Activated CD4-positive, alpha-beta memory T cell treated with anti-CD3 and anti-CD28 coated beads for 36 hours (primary cell): ENCODE measurements around the gene ATP11C. TPM values are rescaled to one million over a fixed set of nuclear protein-coding genes. Genes with fewer than 3 reads are reported as not detected.
"Not testable (repeated sequence)": the region's sequence is repeated elsewhere in the genome, so short reads cannot be mapped to it uniquely, and the experiment has no call there.

Source experiments
- CTCF ChIA-PET: fragments of 350-600 bp; sonication (Branson Sonifier 250); formaldehyde crosslinking; loops from one replicate; lab custom pipeline; 2021; ENCODE audit warnings: antibody characterized with exemption, inconsistent platforms; lab: Charles Lee
- POLR2A ChIA-PET: fragments of 350-600 bp; sonication (Branson Sonifier 250); formaldehyde crosslinking; loops from one replicate; lab custom pipeline; 2021; ENCODE audit warnings: antibody characterized with exemption; lab: Charles Lee
- DNase-seq: peaks from one replicate; pipeline ENCODE4 v3.0.0-alpha.2; 2020
- H3K27ac Mint-ChIP-seq: one replicate; pipeline ENCODE4 v1.8.0; 2021; ENCODE audit warnings: mixed read lengths
- H3K27me3 Mint-ChIP-seq: one replicate; pipeline ENCODE4 v1.8.0; 2021; ENCODE audit warnings: mixed read lengths
- H3K36me3 Mint-ChIP-seq: one replicate; pipeline ENCODE4 v1.8.0; 2021; ENCODE audit warnings: mixed read lengths
- H3K4me1 Mint-ChIP-seq: one replicate; pipeline ENCODE4 v1.8.0; 2021; ENCODE audit warnings: low read depth, mixed read lengths
- H3K4me3 Mint-ChIP-seq: one replicate; pipeline ENCODE4 v1.8.0; 2021; ENCODE audit warnings: mild to moderate bottlenecking, mixed read lengths
- H3K9me3 Mint-ChIP-seq: one replicate; pipeline ENCODE4 v1.8.0; 2021; ENCODE audit warnings: mixed read lengths
- intact Hi-C: fragments of 100-400 bp; cut with micrococcal nuclease; formaldehyde crosslinking; loops from one replicate; pipeline ENCODE4 v1.15.1; 2023
- total RNA-seq, 2 experiments: library from RNA; stranded (reverse); gene quantifications; one replicate each; pipeline ENCODE4 v1.2.3, GENCODE V29; 2021

The ATP11C gene
- total RNA-seq, 2 experiments from 2014 or later, result 10.9 to 11.5 TPM

- intact Hi-C loops, result no loop called here
- peaks cover 5% of the 10 kb centered on the region for H3K4me1 Mint-ChIP-seq
- no peak overlapping the region for H3K27ac Mint-ChIP-seq
- peaks cover 6% of the 10 kb centered on the region for H3K36me3 Mint-ChIP-seq
- DNase-seq, result no peak
- POLR2A ChIA-PET, result no interaction called here
- H3K27me3 Mint-ChIP-seq, result no peaks in the 10 kb centered on the region
- H3K9me3 Mint-ChIP-seq, result peaks cover 10% of the 10 kb centered on the region
- H3K4me3 Mint-ChIP-seq, result no peak overlapping the region
- CTCF ChIA-PET, result no interaction called here
Observed at GRCh38 chrX:139842326-139843185, 90.3 kb downstream of the ATP11C start.

- H3K9me3 Mint-ChIP-seq, result peaks cover 10% of the 10 kb centered on the region
- intact Hi-C loops, DNase-seq, POLR2A ChIA-PET, H3K4me1 Mint-ChIP-seq, CTCF ChIA-PET, H3K27ac Mint-ChIP-seq, H3K36me3 Mint-ChIP-seq, H3K4me3 Mint-ChIP-seq, H3K27me3 Mint-ChIP-seq: not testable (repeated sequence)
Observed at GRCh38 chrX:139836335-139836734, 96.5 kb downstream of the ATP11C start.

GRCh38 chrX:139834879-139835278 is 98.0 kb downstream of the ATP11C start:
- H3K4me1 Mint-ChIP-seq, result peaks cover 11% of the 10 kb centered on the region
- H3K9me3 Mint-ChIP-seq, result peaks cover 9% of the 10 kb centered on the region
- CTCF ChIA-PET, result no interaction called here
- H3K27me3 Mint-ChIP-seq, result no peaks in the 10 kb centered on the region
- POLR2A ChIA-PET, result no interaction called here
- DNase-seq, result no peak
- intact Hi-C loops, result no loop called here
- no peak overlapping the region for H3K27ac Mint-ChIP-seq
- H3K4me3 Mint-ChIP-seq, result no peak overlapping the region
- peaks cover 5% of the 10 kb centered on the region for H3K36me3 Mint-ChIP-seq

GRCh38 chrX:139832718-139833309 is 100.0 kb downstream of the ATP11C start:
- Mint-ChIP-seq H3K27ac (no peak overlapping the region), H3K36me3 (no peaks in the 10 kb centered on the region), H3K27me3 (no peaks in the 10 kb centered on the region), H3K4me1 (peaks cover 14% of the 10 kb centered on the region), H3K9me3 (no peaks in the 10 kb centered on the region), H3K4me3 (no peak overlapping the region)
- ChIA-PET CTCF (no interaction called here), POLR2A (no interaction called here)
- no peak for DNase-seq
- intact Hi-C loops, result no loop called here

GRCh38 chrX:139831675-139832456 is 101.0 kb downstream of the ATP11C start:
- POLR2A ChIA-PET, result no interaction called here
- H3K36me3 Mint-ChIP-seq, result no peaks in the 10 kb centered on the region
- no peak overlapping the region for H3K4me3 Mint-ChIP-seq
- CTCF ChIA-PET, result no interaction called here
- intact Hi-C loops, result no loop called here
- H3K9me3 Mint-ChIP-seq, result no peaks in the 10 kb centered on the region
- H3K27me3 Mint-ChIP-seq, result no peaks in the 10 kb centered on the region
- H3K27ac Mint-ChIP-seq, result no peak overlapping the region
- DNase-seq, result no peak
- H3K4me1 Mint-ChIP-seq, result peaks cover 14% of the 10 kb centered on the region

GRCh38 chrX:139831017-139831416 is 101.8 kb downstream of the ATP11C start:
- H3K9me3 Mint-ChIP-seq, result no peaks in the 10 kb centered on the region
- ChIA-PET POLR2A (no interaction called here), CTCF (no interaction called here)
- H3K27ac Mint-ChIP-seq, result no peak overlapping the region
- H3K4me1 Mint-ChIP-seq, result peaks cover 14% of the 10 kb centered on the region
- DNase-seq, result no peak
- intact Hi-C loops, result no loop called here
- H3K36me3 Mint-ChIP-seq, result no peaks in the 10 kb centered on the region
- H3K27me3 Mint-ChIP-seq, result no peaks in the 10 kb centered on the region
- no peak overlapping the region for H3K4me3 Mint-ChIP-seq

GRCh38 chrX:139828830-139829229 is 104.0 kb downstream of the ATP11C start:
- H3K27ac Mint-ChIP-seq, result no peak overlapping the region
- intact Hi-C loops, result no loop called here
- peaks cover 14% of the 10 kb centered on the region for H3K4me1 Mint-ChIP-seq
- no peak for DNase-seq
- ChIA-PET CTCF (no interaction called here), POLR2A (no interaction called here)
- H3K27me3 Mint-ChIP-seq, result no peaks in the 10 kb centered on the region
- peaks cover 5% of the 10 kb centered on the region for H3K36me3 Mint-ChIP-seq
- H3K4me3 Mint-ChIP-seq, result no peak overlapping the region
- H3K9me3 Mint-ChIP-seq, result no peaks in the 10 kb centered on the region

GRCh38 chrX:139828033-139828432 is 104.8 kb downstream of the ATP11C start:
- intact Hi-C loops, result no loop called here
- Mint-ChIP-seq H3K4me3 (no peak overlapping the region), H3K27ac (no peak overlapping the region), H3K36me3 (peaks cover 5% of the 10 kb centered on the region), H3K4me1 (peaks cover 14% of the 10 kb centered on the region), H3K27me3 (no peaks in the 10 kb centered on the region), H3K9me3 (no peaks in the 10 kb centered on the region)
- ChIA-PET CTCF (no interaction called here), POLR2A (no interaction called here)
- no peak for DNase-seq

- peaks cover 5% of the 10 kb centered on the region for H3K36me3 Mint-ChIP-seq
Observed at GRCh38 chrX:139826065-139827044, 106.5 kb downstream of the ATP11C start.

GRCh38 chrX:139825618-139826017 is 107.2 kb downstream of the ATP11C start:
- Mint-ChIP-seq H3K36me3 (peaks cover 5% of the 10 kb centered on the region), H3K27ac (no peak overlapping the region), H3K9me3 (no peaks in the 10 kb centered on the region), H3K27me3 (no peaks in the 10 kb centered on the region), H3K4me3 (no peak overlapping the region), H3K4me1 (peaks cover 3% of the 10 kb centered on the region)
- intact Hi-C loops, result no loop called here
- no peak for DNase-seq
- ChIA-PET POLR2A (no interaction called here), CTCF (no interaction called here)

More at GRCh38 chrX:139826065-139827044, 106.5 kb downstream of the ATP11C start:
- CTCF ChIA-PET, result no interaction called here
- peaks cover 7% of the 10 kb centered on the region for H3K4me1 Mint-ChIP-seq
- POLR2A ChIA-PET, result no interaction called here
- no peak overlapping the region for H3K27ac Mint-ChIP-seq
- DNase-seq, result no peak
- no peak overlapping the region for H3K4me3 Mint-ChIP-seq
- no peaks in the 10 kb centered on the region for H3K9me3 Mint-ChIP-seq
- H3K27me3 Mint-ChIP-seq, result no peaks in the 10 kb centered on the region
- intact Hi-C loops, result no loop called here

GRCh38 chrX:139823806-139824205 is 109.0 kb downstream of the ATP11C start:
- POLR2A ChIA-PET, result no interaction called here
- intact Hi-C loops, result no loop called here
- H3K36me3 Mint-ChIP-seq, result peaks cover 5% of the 10 kb centered on the region
- H3K4me3 Mint-ChIP-seq, result no peak overlapping the region
- CTCF ChIA-PET, result no interaction called here
- DNase-seq, result no peak
- no peaks in the 10 kb centered on the region for H3K9me3 Mint-ChIP-seq
- H3K27me3 Mint-ChIP-seq, result no peaks in the 10 kb centered on the region
- H3K4me1 Mint-ChIP-seq, result peaks cover 3% of the 10 kb centered on the region
- H3K27ac Mint-ChIP-seq, result no peak overlapping the region
